B cell (primary cell): ENCODE measurements around the gene ERC2. TPM values are rescaled to one million over a fixed set of nuclear protein-coding genes. Genes with fewer than 3 reads are reported as not detected.

ENCODE experiments used
- ATAC-seq: fragments of 200-7000 bp; cut with Tn5 transposase; one replicate; pipeline ENCODE4 v1.10.0; 2021; ENCODE audit warnings: low read depth, mild to moderate bottlenecking, moderate number of reproducible peaks, moderate library complexity
- CTCF ChIA-PET: fragments of 350-600 bp; sonication (Branson Sonifier 250); formaldehyde crosslinking; loops from one replicate; lab custom pipeline; 2021; ENCODE audit warnings: antibody characterized with exemption, inconsistent platforms; lab: Charles Lee
- POLR2A ChIA-PET: fragments of 350-600 bp; sonication (Branson Sonifier 250); formaldehyde crosslinking; loops from one replicate; lab custom pipeline; 2021; ENCODE audit warnings: antibody characterized with exemption; lab: Charles Lee
- DNase-seq: peaks from one replicate; pipeline ENCODE4 v3.0.0; 2013
- H2AFZ ChIP-seq: 2 replicates; pipeline ENCODE4 v1.6.1; 2012; ENCODE audit warnings: mild to moderate bottlenecking, low read depth, low read length; ENCODE audit not compliant: insufficient read depth, poor library complexity, severe bottlenecking
- H3K27ac ChIP-seq, 2 donors: 1 replicate in 1 of 2; 2 replicates in 1 of 2; pipeline ENCODE4 v1.5.1; 2012 to 2013; ENCODE audit warnings: low read length in 2 of 2, mild to moderate bottlenecking in 2 of 2, moderate library complexity in 1 of 2
- H3K27me3 ChIP-seq, 4 experiments: fragments of 200-600 bp in 1 of 4; sonication (generic) in 1 of 4; replicated peaks in 1 of 4; 1 replicate in 2 of 4; 2 replicates in 2 of 4; pipeline versions ENCODE4 v1.6.1 to v1.7.0; 2013 to 2016; ENCODE audit warnings: low read length in 3 of 4, mild to moderate bottlenecking in 2 of 4, mixed read lengths in 1 of 4, moderate library complexity in 1 of 4; ENCODE audit not compliant: insufficient read depth in 4 of 4, control insufficient read depth in 3 of 4; ENCODE audit errors: control extremely low read depth in 1 of 4
- H3K36me3 ChIP-seq, 2 experiments: replicated peaks in 1 of 2; 1 replicate in 1 of 2; 2 replicates in 1 of 2; pipeline versions ENCODE4 v1.6.1 to v1.7.1; 2013; ENCODE audit warnings: low read length in 1 of 2; ENCODE audit not compliant: insufficient read depth in 2 of 2, control insufficient read depth in 1 of 2; ENCODE audit errors: control extremely low read depth in 1 of 2, extremely low read depth in 1 of 2
- H3K4me1 ChIP-seq, 2 donors: fragments of 200-600 bp in 1 of 2; sonication (generic) in 1 of 2; 1 replicate in 1 of 2; 2 replicates in 1 of 2; pipeline versions ENCODE4 v1.5.1 to v1.6.1; 2013 to 2017; ENCODE audit warnings: low read length in 2 of 2; ENCODE audit not compliant: control insufficient read depth in 2 of 2, insufficient read depth in 2 of 2
- H3K4me2 ChIP-seq: replicated peaks from 2 replicates; pipeline ENCODE3; 2012; ENCODE audit warnings: mild to moderate bottlenecking, low read depth, low read length; ENCODE audit not compliant: poor library complexity, severe bottlenecking
- H3K4me3 ChIP-seq, 5 experiments: fragments of 200-600 bp in 1 of 5; sonication (generic) in 1 of 5; 1 replicate in 3 of 5; 2 replicates in 2 of 5; pipeline versions ENCODE4 v1.5.1 to v1.7.0; 2011 to 2016; ENCODE audit warnings: low read length in 4 of 5, mild to moderate bottlenecking in 4 of 5, low read depth in 2 of 5, control low read depth in 1 of 5, moderate library complexity in 1 of 5; ENCODE audit not compliant: insufficient read depth in 1 of 5; ENCODE audit errors: control extremely low read depth in 1 of 5, extremely low read depth in 1 of 5
- H3K79me2 ChIP-seq: fragments of 200-600 bp; sonication (generic); one replicate; pipeline ENCODE4 v1.6.0; 2016; ENCODE audit warnings: low read length; ENCODE audit not compliant: control insufficient read depth, insufficient read depth
- H3K9ac ChIP-seq: fragments of 200-600 bp; sonication (generic); 2 replicates; pipeline ENCODE4 v1.6.1; 2017; ENCODE audit warnings: mild to moderate bottlenecking, low read length, moderate library complexity
- H3K9me3 ChIP-seq, 3 donors: one replicate each; pipeline versions ENCODE4 v1.6.1 to v1.7.1; 2013; ENCODE audit warnings: low read length in 2 of 3; ENCODE audit not compliant: control insufficient read depth in 2 of 3, insufficient read depth in 1 of 3; ENCODE audit errors: control extremely low read depth in 1 of 3
- H4K20me1 ChIP-seq: 2 replicates; pipeline ENCODE4 v1.6.0; 2012; ENCODE audit warnings: mild to moderate bottlenecking, low read length; ENCODE audit not compliant: insufficient read depth, control insufficient read depth, poor library complexity, severe bottlenecking
- H3K27ac Mint-ChIP-seq: one replicate; pipeline ENCODE4 v1.8.0; 2021; ENCODE audit warnings: mixed read lengths
- H3K27me3 Mint-ChIP-seq: one replicate; pipeline ENCODE4 v1.8.0; 2021; ENCODE audit warnings: mixed read lengths
- H3K4me1 Mint-ChIP-seq: one replicate; pipeline ENCODE4 v1.8.0; 2021; ENCODE audit warnings: mixed read lengths
- H3K4me3 Mint-ChIP-seq: one replicate; pipeline ENCODE4 v1.8.0; 2021; ENCODE audit warnings: mixed read lengths
- H3K9me3 Mint-ChIP-seq: one replicate; pipeline ENCODE4 v1.8.0; 2022; ENCODE audit warnings: mixed read lengths; ENCODE audit not compliant: insufficient read depth
- CTCF ChIP-seq: fragments of 200-600 bp; IDR thresholded peaks from one replicate; pipeline ENCODE4 v1.8.0; 2022; ENCODE audit warnings: antibody characterized with exemption, mild to moderate bottlenecking
- EZH2 ChIP-seq: IDR thresholded peaks from 2 replicates; pipeline ENCODE4 v1.6.1; 2012; ENCODE audit warnings: borderline replicate concordance, low read depth, mild to moderate bottlenecking, moderate library complexity, low read length; ENCODE audit not compliant: insufficient read depth, poor library complexity, severe bottlenecking
- WGBS: methylation state at CpG from one replicate; pipeline ENCODE4 v1.1.5; 2013; ENCODE audit warnings: missing lambda C conversion rate; ENCODE audit not compliant: insufficient coverage; 5-methylcytosine and 5-hydroxymethylcytosine counted together
- intact Hi-C: fragments of 100-400 bp; cut with micrococcal nuclease; formaldehyde crosslinking; loops from one replicate; pipeline ENCODE4 v1.10.0; 2022
- polyA plus RNA-seq: library from polyadenylated mRNA; depleted of rRNA; stranded (reverse); fragments of >200 nt; gene quantifications from 2 replicates; pipeline ENCODE4 v1.2.3, GENCODE V29; 2012
- total RNA-seq, 2 donors: library from RNA; stranded (reverse); fragments of 120-200 nt in 1 of 2; gene quantifications; 1 replicate in 1 of 2; 2 replicates in 1 of 2; pipeline versions ENCODE4 v1.2.3 to v1.2.4, GENCODE V29; 2013 to 2022

The ERC2 gene
- total and polyA plus RNA-seq, 2 donors (not counting 1 experiment from before 2014, with no cell fraction given): not detected

GRCh38 chr3:56308471-56308870 is 159.8 kb downstream of the ERC2 start:
- POLR2A ChIA-PET: no interaction called here
- H3K4me3 ChIP-seq: no peak overlapping the region
- CTCF ChIA-PET: no interaction called here
- no peak overlapping the region for H3K27ac ChIP-seq
- no peaks in the 10 kb centered on the region for H3K9me3 ChIP-seq
- no peak overlapping the region for H3K9ac ChIP-seq
- no peak for ATAC-seq
- H2AFZ ChIP-seq: no peak overlapping the region
- no peaks in the 10 kb centered on the region for H3K4me1 Mint-ChIP-seq
- no peak overlapping the region for H3K27ac Mint-ChIP-seq
- TF ChIP-seq EZH2 (no peak), CTCF (no peak)
- no peak overlapping the region for H3K4me3 Mint-ChIP-seq
- DNase-seq: no peak
- H4K20me1 ChIP-seq: no peaks in the 10 kb centered on the region
- H3K4me2 ChIP-seq: no peak overlapping the region
- intact Hi-C loops: no loop called here
- WGBS: no CpG with 5 or more reads among the region's 2 CpGs
- peaks cover 0 to 4% of the 10 kb centered on the region in 2 donors for H3K4me1 ChIP-seq
- no peaks in the 10 kb centered on the region for H3K27me3 ChIP-seq
- no peaks in the 10 kb centered on the region for H3K79me2 ChIP-seq
- H3K9me3 Mint-ChIP-seq: no peaks in the 10 kb centered on the region
- H3K36me3 ChIP-seq: no peaks in the 10 kb centered on the region
- H3K27me3 Mint-ChIP-seq: peaks cover 4% of the 10 kb centered on the region

- no peaks in the 10 kb centered on the region for H3K9me3 ChIP-seq
- no CpG with 5 or more reads among the region's 1 CpG for WGBS
- H3K36me3 ChIP-seq: no peaks in the 10 kb centered on the region
- H4K20me1 ChIP-seq: no peaks in the 10 kb centered on the region
- DNase-seq (no peak), ATAC-seq (no peak)
- H2AFZ ChIP-seq: no peak overlapping the region
- POLR2A ChIA-PET: no interaction called here
- H3K4me2 ChIP-seq: no peak overlapping the region
- Mint-ChIP-seq H3K4me3 (no peak overlapping the region), H3K4me1 (no peaks in the 10 kb centered on the region), H3K27ac (no peak overlapping the region), H3K27me3 (peaks cover 10% of the 10 kb centered on the region), H3K9me3 (no peaks in the 10 kb centered on the region)
- no peaks in the 10 kb centered on the region for H3K27me3 ChIP-seq
- intact Hi-C loops: no loop called here
- H3K9ac ChIP-seq: no peak overlapping the region
- H3K27ac ChIP-seq: no peak overlapping the region
- no peaks in the 10 kb centered on the region for H3K79me2 ChIP-seq
- no peak for TF ChIP-seq EZH2
- no peak for TF ChIP-seq CTCF
- H3K4me3 ChIP-seq: no peak overlapping the region
- peaks cover 0 to 4% of the 10 kb centered on the region in 2 donors for H3K4me1 ChIP-seq
- CTCF ChIA-PET: interaction anchor here (0.6 to 1.1 kb wide), 2 partner anchors 44 to 1869 kb away, joined by 4 to 5 read pairs; no protein-coding TSS in a partner anchor
Observed at GRCh38 chr3:56304069-56304468, 164.2 kb downstream of the ERC2 start.
